GM18870 (cell line): Measurements from ENCODE around the gene PPP1R9A.

Experiments
- ATAC-seq: cut with Tn5 transposase; IDR thresholded peaks from one replicate; pipeline ENCODE4 v1.9.1; 2021; ENCODE audit warnings: moderate library complexity; ENCODE audit not compliant: unreplicated experiment

The PPP1R9A gene

GRCh38 chr7:95092324-95092723 lies 184.9 kb downstream of the PPP1R9A start:
- ATAC-seq, result no peak

- no peak for ATAC-seq
Measured at GRCh38 chr7:95095259-95095965, 188.0 kb downstream of the PPP1R9A start.

GRCh38 chr7:95095966-95096540 lies 188.7 kb downstream of the PPP1R9A start:
- no peak for ATAC-seq

- no peak for ATAC-seq
Measured at GRCh38 chr7:95097291-95097690, 189.9 kb downstream of the PPP1R9A start.

GRCh38 chr7:95097851-95098250 lies 190.5 kb downstream of the PPP1R9A start:
- ATAC-seq, result no peak

GRCh38 chr7:95099106-95099505 lies 191.7 kb downstream of the PPP1R9A start:
- ATAC-seq, result no peak

GRCh38 chr7:95101422-95101821 lies 194.0 kb downstream of the PPP1R9A start:
- no peak for ATAC-seq

- ATAC-seq, result no peak
Measured at GRCh38 chr7:95102662-95103061, 195.3 kb downstream of the PPP1R9A start.

GRCh38 chr7:95104739-95105138 lies 197.3 kb downstream of the PPP1R9A start:
- no peak for ATAC-seq

- no peak for ATAC-seq
Measured at GRCh38 chr7:95105627-95106026, 198.2 kb downstream of the PPP1R9A start.

- ATAC-seq, result no peak
Measured at GRCh38 chr7:95106401-95106800, 199.0 kb downstream of the PPP1R9A start.

- ATAC-seq, result no peak
Measured at GRCh38 chr7:95110707-95111106, 203.3 kb downstream of the PPP1R9A start.

- ATAC-seq, result no peak
Measured at GRCh38 chr7:95113590-95113989, 206.2 kb downstream of the PPP1R9A start.

GRCh38 chr7:95126053-95126709 lies 218.8 kb downstream of the PPP1R9A start:
- ATAC-seq, result no peak

GRCh38 chr7:95132500-95132899 lies 225.1 kb downstream of the PPP1R9A start:
- ATAC-seq, result no peak

- no peak for ATAC-seq
Measured at GRCh38 chr7:95139922-95140321, 232.5 kb downstream of the PPP1R9A start.

- ATAC-seq, result no peak
Measured at GRCh38 chr7:95141755-95142154, 234.4 kb downstream of the PPP1R9A start.

- no peak for ATAC-seq
Measured at GRCh38 chr7:95144256-95144655, 236.9 kb downstream of the PPP1R9A start.

GRCh38 chr7:95155965-95156364 lies 248.6 kb downstream of the PPP1R9A start:
- no peak for ATAC-seq

- ATAC-seq, result no peak
Measured at GRCh38 chr7:95157381-95157780, 250.0 kb downstream of the PPP1R9A start.

GRCh38 chr7:95169678-95170077 lies 262.3 kb downstream of the PPP1R9A start:
- no peak for ATAC-seq

- ATAC-seq, result no peak
Measured at GRCh38 chr7:95172420-95172819, 265.0 kb downstream of the PPP1R9A start.
